HG03060 (cell line): ENCODE measurements around the gene TIMP1.

Source experiments
- ATAC-seq: cut with Tn5 transposase; IDR thresholded peaks from one replicate; pipeline ENCODE4 v1.9.1; 2021; ENCODE audit warnings: low read depth, moderate number of reproducible peaks; ENCODE audit not compliant: unreplicated experiment

TIMP1 gene

GRCh38 chrX:47581731-47582647 is at the start of gene TIMP1:
TSS of gene TIMP1 (plus strand) at chrX:47582436. CDS start at chrX:47583416, 980 bp downstream.
- peak; percentile 78 for ATAC-seq

- no peak for ATAC-seq
Measured at GRCh38 chrX:47539860-47540259, 42.4 kb upstream of the TIMP1 start.

GRCh38 chrX:47540754-47541538 is 41.3 kb upstream of the TIMP1 start:
- no peak for ATAC-seq

GRCh38 chrX:47543496-47543895 is 38.7 kb upstream of the TIMP1 start:
- ATAC-seq, result no peak

- ATAC-seq, result peak; percentile 50
Measured at GRCh38 chrX:47556045-47556623, 26.1 kb upstream of the TIMP1 start.

- no peak for ATAC-seq
Measured at GRCh38 chrX:47558436-47558835, 23.8 kb upstream of the TIMP1 start.

- ATAC-seq, result no peak
Measured at GRCh38 chrX:47560179-47560933, 21.9 kb upstream of the TIMP1 start.

GRCh38 chrX:47560934-47561658 is 21.1 kb upstream of the TIMP1 start, which contains the start of gene ARAF:
TSS of gene ARAF (plus strand) at chrX:47561205. CDS start at chrX:47562968, 1,763 bp downstream.
- peak; percentile 78 for ATAC-seq

GRCh38 chrX:47561659-47562151 is 20.5 kb upstream of the TIMP1 start:
- no peak for ATAC-seq

GRCh38 chrX:47562615-47563243 is 19.5 kb upstream of the TIMP1 start:
- ATAC-seq, result no peak

- no peak for ATAC-seq
Measured at GRCh38 chrX:47563801-47564315, 18.4 kb upstream of the TIMP1 start.

- ATAC-seq, result no peak
Measured at GRCh38 chrX:47564438-47565085, 17.7 kb upstream of the TIMP1 start.

GRCh38 chrX:47566841-47567240 is 15.4 kb upstream of the TIMP1 start:
- ATAC-seq, result no peak

GRCh38 chrX:47568656-47569295 is 13.5 kb upstream of the TIMP1 start:
- no peak for ATAC-seq

- no peak for ATAC-seq
Measured at GRCh38 chrX:47570794-47571193, 11.4 kb upstream of the TIMP1 start.

- ATAC-seq, result no peak
Measured at GRCh38 chrX:47571215-47571614, 11.0 kb upstream of the TIMP1 start.

- no peak for ATAC-seq
Measured at GRCh38 chrX:47571896-47572295, 10.3 kb upstream of the TIMP1 start.
